SK-N-SH (cell line): ENCODE measurements around the gene SH3RF1. TPM values are rescaled to one million over a fixed set of nuclear protein-coding genes. Genes with fewer than 3 reads are reported as not detected.

ENCODE experiments used
- CTCF ChIA-PET: fragments of 300-600, 350-600 bp; formaldehyde crosslinking; extraction: SDS; loops from one replicate; lab custom pipeline; 2021; lab: Yijun Ruan, JAX
- POLR2A ChIA-PET: fragments of 350-600 bp; sonication (Branson Sonifier 250); formaldehyde crosslinking; extraction: SDS; loops from one replicate; lab custom pipeline; 2020; ENCODE audit warnings: antibody characterized with exemption, inconsistent platforms; lab: Yijun Ruan, JAX
- DNase-seq: peaks from one replicate; pipeline ENCODE4 v3.0.0; 2012
- H2AFZ ChIP-seq: fragments of 200-600 bp; sonication (generic); 2 replicates; pipeline ENCODE4 v1.8.1; 2016; ENCODE audit warnings: antibody characterized with exemption, mild to moderate bottlenecking, low read depth
- H3F3A ChIP-seq: fragments of 200-600 bp; sonication (generic); replicated peaks from 2 replicates; pipeline ENCODE3; 2016; ENCODE audit warnings: antibody characterized with exemption, mild to moderate bottlenecking; ENCODE audit not compliant: insufficient read depth
- H3K27ac ChIP-seq, 2 experiments: fragments of 200-500 bp in 1 of 2; fragments of 200-600 bp in 1 of 2; sonication (Bioruptor generic) in 1 of 2; sonication (generic), shearing (Covaris generic) in 1 of 2; 2 replicates each; pipeline versions ENCODE4 v1.5.1 to v1.6.1; 2014 to 2016; ENCODE audit warnings: low read depth in 2 of 2, inconsistent platforms in 1 of 2, low read length in 1 of 2, mild to moderate bottlenecking in 1 of 2, mixed read lengths in 1 of 2
- H3K27me3 ChIP-seq: fragments of 200-600 bp; sonication (generic), shearing (Covaris generic); 2 replicates; pipeline ENCODE4 v1.6.1; 2016; ENCODE audit warnings: mixed run types; ENCODE audit not compliant: insufficient read depth
- H3K36me3 ChIP-seq, 2 experiments: fragments of 200-500 bp in 1 of 2; fragments of 200-600 bp in 1 of 2; sonication (Bioruptor generic) in 1 of 2; sonication (generic) in 1 of 2; replicated peaks in 1 of 2; 2 replicates each; pipeline versions ENCODE3 to v1.5.1; 2014 to 2016; ENCODE audit warnings: low read length in 1 of 2, mild to moderate bottlenecking in 1 of 2; ENCODE audit not compliant: insufficient read depth in 2 of 2, control insufficient read depth in 1 of 2
- H3K4me1 ChIP-seq, 2 experiments: fragments of 200-500 bp in 1 of 2; fragments of 200-600 bp in 1 of 2; sonication (Bioruptor generic) in 1 of 2; sonication (generic), shearing (Covaris generic) in 1 of 2; 2 replicates each; pipeline versions ENCODE4 v1.5.1 to v1.6.1; 2014 to 2016; ENCODE audit warnings: low read depth in 1 of 2, low read length in 1 of 2, mixed run types in 1 of 2; ENCODE audit not compliant: insufficient read depth in 2 of 2, control insufficient read depth in 1 of 2
- H3K4me2 ChIP-seq: fragments of 200-600 bp; sonication (generic), shearing (Covaris generic); 2 replicates; pipeline ENCODE4 v1.6.1; 2017; ENCODE audit warnings: mixed run types
- H3K4me3 ChIP-seq, 2 experiments: fragments of 200-500 bp in 1 of 2; fragments of 200-600 bp in 1 of 2; sonication (Bioruptor generic) in 1 of 2; sonication (generic), shearing (Covaris generic) in 1 of 2; 2 replicates each; pipeline versions ENCODE4 v1.5.1 to v1.8.1; 2014 to 2016; ENCODE audit warnings: low read depth in 2 of 2, inconsistent platforms in 1 of 2, low read length in 1 of 2, mild to moderate bottlenecking in 1 of 2, mixed read lengths in 1 of 2, moderate library complexity in 1 of 2
- H3K79me2 ChIP-seq: fragments of 200-600 bp; sonication (generic); 2 replicates; pipeline ENCODE4 v1.8.1; 2017; ENCODE audit warnings: mild to moderate bottlenecking; ENCODE audit not compliant: insufficient read depth
- H3K9ac ChIP-seq: fragments of 200-600 bp; sonication (generic); 2 replicates; pipeline ENCODE4 v1.6.1; 2017; ENCODE audit warnings: mixed run types
- H3K9me2 ChIP-seq: fragments of 200-600 bp; sonication (generic); 2 replicates; pipeline ENCODE4 v1.6.1; 2017; ENCODE audit warnings: mixed run types
- H3K9me3 ChIP-seq: fragments of 200-600 bp; sonication (generic); 2 replicates; pipeline ENCODE4 v1.6.1; 2017; ENCODE audit warnings: mixed run types, mild to moderate bottlenecking, moderate library complexity
- H4K20me1 ChIP-seq: fragments of 200-600 bp; sonication (generic); 2 replicates; pipeline ENCODE4 v1.6.1; 2017; ENCODE audit warnings: mild to moderate bottlenecking, mixed run types; ENCODE audit not compliant: insufficient read depth
- CHD2 ChIP-seq: fragments of 150-350 bp; IDR thresholded peaks from 2 replicates; pipeline ENCODE4 v1.6.1; 2018; ENCODE audit warnings: low read length; ENCODE audit not compliant: partially characterized antibody
- CTCF ChIP-seq: fragments of 200-600 bp; sonication (generic); IDR thresholded peaks from 2 replicates; pipeline ENCODE4 v1.6.1; 2017; ENCODE audit warnings: antibody characterized with exemption, mild to moderate bottlenecking, moderate library complexity
- ELF1 ChIP-seq: IDR thresholded peaks from 2 replicates; pipeline ENCODE4 v1.4.0; 2012
- EP300 ChIP-seq, 2 experiments: IDR thresholded peaks; 2 replicates each; pipeline versions ENCODE4 v1.4.0 to v1.6.1; 2012; ENCODE audit warnings: borderline replicate concordance in 1 of 2, low read depth in 1 of 2, low read length in 1 of 2
- EZH2phosphoT487 ChIP-seq: fragments of 200-600 bp; sonication (generic); IDR thresholded peaks from 2 replicates; pipeline ENCODE4 v1.6.1; 2017; ENCODE audit warnings: low read depth, mixed run types, mild to moderate bottlenecking, antibody characterized with exemption, moderate library complexity, borderline replicate concordance
- FOSL2 ChIP-seq: IDR thresholded peaks from 2 replicates; pipeline ENCODE4 v1.4.0; 2012; ENCODE audit warnings: low read depth, mild to moderate bottlenecking, moderate library complexity, borderline replicate concordance
- FOXM1 ChIP-seq: IDR thresholded peaks from 2 replicates; pipeline ENCODE4 v1.4.0; 2012; ENCODE audit warnings: low read depth, mild to moderate bottlenecking
- IRF3 ChIP-seq: fragments of 150-350 bp; IDR thresholded peaks from 2 replicates; pipeline ENCODE4 v1.6.1; 2016; ENCODE audit warnings: mild to moderate bottlenecking, low read depth, low read length
- JUND ChIP-seq: IDR thresholded peaks from 2 replicates; pipeline ENCODE4 v1.4.0; 2012
- MAX ChIP-seq: IDR thresholded peaks from 2 replicates; pipeline ENCODE4 v1.4.0; 2012; ENCODE audit warnings: low read depth
- NFIC ChIP-seq: IDR thresholded peaks from 2 replicates; pipeline ENCODE4 v1.4.0; 2012; ENCODE audit warnings: borderline replicate concordance
- NRF1 ChIP-seq: IDR thresholded peaks from 2 replicates; pipeline ENCODE4 v1.6.1; 2012; ENCODE audit warnings: low read depth, mild to moderate bottlenecking, low read length
- PBX3 ChIP-seq: IDR thresholded peaks from 2 replicates; pipeline ENCODE4; 2012
- POLR2AphosphoS5 ChIP-seq: IDR thresholded peaks from 2 replicates; pipeline ENCODE4 v1.6.1; 2012; ENCODE audit warnings: low read depth, low read length
- RAD21 ChIP-seq: IDR thresholded peaks from 2 replicates; pipeline ENCODE4 v1.6.1; 2012; ENCODE audit warnings: mild to moderate bottlenecking, low read length
- RCOR1 ChIP-seq: fragments of 150-350 bp; IDR thresholded peaks from 2 replicates; pipeline ENCODE4 v1.6.1; 2017; ENCODE audit warnings: antibody characterized with exemption, low read length
- RFX5 ChIP-seq: IDR thresholded peaks from 2 replicates; pipeline ENCODE4 v1.6.1; 2012; ENCODE audit warnings: mild to moderate bottlenecking, improper control_type of control experiment, low read length
- SMC3 ChIP-seq: IDR thresholded peaks from 2 replicates; pipeline ENCODE4 v1.6.1; 2012; ENCODE audit warnings: low read depth, low read length, improper control_type of control experiment
- TAF1 ChIP-seq: IDR thresholded peaks from 2 replicates; pipeline ENCODE4 v1.6.1; 2012; ENCODE audit warnings: low read depth, mild to moderate bottlenecking, low read length, moderate library complexity, borderline replicate concordance
- TCF12 ChIP-seq: IDR thresholded peaks from 2 replicates; pipeline ENCODE4 v1.4.0; 2012
- TEAD4 ChIP-seq: IDR thresholded peaks from 2 replicates; pipeline ENCODE4 v1.4.0; 2012; ENCODE audit warnings: mild to moderate bottlenecking, borderline replicate concordance; ENCODE audit not compliant: insufficient read depth
- USF1 ChIP-seq: IDR thresholded peaks from 2 replicates; pipeline ENCODE4 v1.4.0; 2012; ENCODE audit warnings: low read depth, borderline replicate concordance
- USF2 ChIP-seq: fragments of 150-350 bp; IDR thresholded peaks from 2 replicates; pipeline ENCODE4 v1.6.1; 2017; ENCODE audit warnings: antibody characterized with exemption, low read length, low read depth, borderline replicate concordance
- YY1 ChIP-seq: IDR thresholded peaks from 2 replicates; pipeline ENCODE4 v1.4.0; 2012; ENCODE audit warnings: low read depth, mild to moderate bottlenecking
- ZBTB33 ChIP-seq: IDR thresholded peaks from 2 replicates; pipeline ENCODE4 v1.4.0; 2012; ENCODE audit warnings: low read depth, borderline replicate concordance
- WGBS: methylation state at CpG from one replicate; pipeline ENCODE4 v1.1.6; 2017; ENCODE audit warnings: low lambda C conversion rate; 5-methylcytosine and 5-hydroxymethylcytosine counted together
- polyA plus RNA-seq, 3 experiments: library from polyadenylated mRNA; depleted of rRNA; stranded (reverse); fragments of >200 nt; gene quantifications; 2 replicates each; pipeline ENCODE4 v1.2.3, GENCODE V29; 2012

SH3RF1 gene
- polyA plus RNA-seq, 1 of the 3 experiments (the other 2 are of a cell fraction) = 22.0 TPM

- no peak overlapping the region for H2AFZ ChIP-seq
- H3K4me1 ChIP-seq = peaks cover 9 to 14% of the 10 kb centered on the region in 2 experiments; a peak in 3 of 4 replicates
- H3K79me2 ChIP-seq = peaks cover 72% of the 10 kb centered on the region
- no peaks in the 10 kb centered on the region for H3K9me2 ChIP-seq
- peak overlapping the region; percentile 99 for H3K9ac ChIP-seq
- 13% methylated on average over 11 of the region's 13 CpGs for WGBS
- no peak for DNase-seq
- CTCF ChIA-PET = interaction anchor here (0.6 to 2.8 kb wide), 13 partner anchors 8 to 348 kb away, joined by 3 to 12 read pairs (median 3); no protein-coding TSS in a partner anchor
- peak overlapping the region; percentile 85 to 90 for H3K4me3 ChIP-seq
- H4K20me1 ChIP-seq = peaks cover 42% of the 10 kb centered on the region
- H3K4me2 ChIP-seq = peak overlapping the region; percentile 93
- peak overlapping the region; percentile 72 to 94 for H3K27ac ChIP-seq
- H3F3A ChIP-seq = peaks cover 41% of the 10 kb centered on the region
- POLR2A ChIA-PET = interaction anchor here (0.6 to 1.4 kb wide), 3 partner anchors 189 to 259 kb away, joined by 3 to 6 read pairs (median 5); partner anchors contain the start of gene CBR4
- no peaks in the 10 kb centered on the region for H3K9me3 ChIP-seq
- H3K36me3 ChIP-seq = peaks cover 21 to 36% of the 10 kb centered on the region in 2 experiments
- no peaks in the 10 kb centered on the region for H3K27me3 ChIP-seq
- TF ChIP-seq PBX3 = no peak; the same call in 1 of the 2 replicates
- peak in 1 of 2 experiments; percentile 72; a peak in 2 of 4 replicates for TF ChIP-seq EP300 (IDR thresholded peaks at IDR 0.05; ENCODE audit: borderline replicate concordance in 1 of 2, low read depth in 1 of 2, low read length in 1 of 2)
- no peak for TF ChIP-seq RAD21
- TF ChIP-seq RCOR1 = no peak
- no peak for TF ChIP-seq IRF3
- TF ChIP-seq FOSL2 = peak; percentile 92
- peak; percentile 44; the same call in 1 of the 2 replicates for TF ChIP-seq POLR2AphosphoS5
- TF ChIP-seq NRF1 = no peak
- TF ChIP-seq TCF12 = peak; percentile 71
- no peak for TF ChIP-seq ZBTB33
- TF ChIP-seq USF1 = no peak
- no peak for TF ChIP-seq EZH2phosphoT487
- TF ChIP-seq USF2 = no peak
- TF ChIP-seq MAX = peak; percentile 61; the same call in 1 of the 2 replicates
- TF ChIP-seq ELF1 = no peak
- no peak for TF ChIP-seq RFX5
- no peak for TF ChIP-seq FOXM1
- no peak for TF ChIP-seq SMC3
- peak; percentile 82 for TF ChIP-seq JUND
- no peak for TF ChIP-seq CHD2
- no peak for TF ChIP-seq CTCF
- peak; percentile 65; the same call in 1 of the 2 replicates for TF ChIP-seq TEAD4
- TF ChIP-seq TAF1 = no peak
- TF ChIP-seq NFIC = peak; percentile 58; the same call in 1 of the 2 replicates
- no peak for TF ChIP-seq YY1
Observed at GRCh38 chr4:169268951-169269760, 1.6 kb downstream of the SH3RF1 start.
